Lower leg skin (tissue), 3 donors: ENCODE measurements around the gene SPPL2A.

Experiments
- CTCF ChIP-seq, 3 donors: fragments of 450-650 bp; IDR thresholded peaks; one replicate each; pipeline ENCODE4 v1.5.1; 2016; ENCODE audit warnings: antibody characterized with exemption in 3 of 3, mild to moderate bottlenecking in 3 of 3, moderate library complexity in 2 of 3
- POLR2A ChIP-seq, 2 donors: fragments of 450-650 bp; IDR thresholded peaks; one replicate each; pipeline ENCODE4 v1.6.1; 2016 to 2017; ENCODE audit warnings: antibody characterized with exemption in 2 of 2, mild to moderate bottlenecking in 1 of 2, moderate library complexity in 1 of 2

GRCh38 chr15:50740955-50741354, 24.6 kb downstream of the SPPL2A start:
- TF ChIP-seq CTCF (IDR thresholded peaks at IDR 0.05) = no peak
- no peak for TF ChIP-seq POLR2A (IDR thresholded peaks at IDR 0.05)
